Muscle layer of colon (tissue), 2 donors: ENCODE results near the gene AZU1.
A peak's percentile ranks its signal among the peaks of the same experiment; 100 is the strongest.

Experiments
- H3K27ac ChIP-seq: one replicate; pipeline ENCODE4 v1.7.0; 2013; ENCODE audit warnings: low read depth, mild to moderate bottlenecking, low read length, moderate library complexity
- H3K27me3 ChIP-seq, 2 donors: one replicate each; pipeline ENCODE4 v1.7.0; 2013; ENCODE audit warnings: low read length in 2 of 2, mild to moderate bottlenecking in 2 of 2; ENCODE audit not compliant: insufficient read depth in 2 of 2, control insufficient read depth in 1 of 2
- H3K36me3 ChIP-seq: one replicate; pipeline ENCODE4 v1.7.0; 2013; ENCODE audit warnings: mild to moderate bottlenecking, low read length; ENCODE audit not compliant: insufficient read depth
- H3K4me1 ChIP-seq: one replicate; pipeline ENCODE4 v1.7.0; 2013; ENCODE audit warnings: mild to moderate bottlenecking, low read length; ENCODE audit not compliant: insufficient read depth
- H3K4me3 ChIP-seq, 2 donors: one replicate each; pipeline ENCODE4 v1.7.0; 2013; ENCODE audit warnings: low read length in 2 of 2, low read depth in 1 of 2, mild to moderate bottlenecking in 1 of 2, moderate library complexity in 1 of 2
- H3K9ac ChIP-seq: one replicate; pipeline ENCODE4 v1.7.0; 2013; ENCODE audit warnings: low read length
- H3K9me3 ChIP-seq: one replicate; pipeline ENCODE4 v1.7.0; 2013; ENCODE audit warnings: mild to moderate bottlenecking, low read length
- donor health status: abdominal sarcoma.
- donor health status: Adenocarcinoma of cecum.

Gene AZU1, protein sequence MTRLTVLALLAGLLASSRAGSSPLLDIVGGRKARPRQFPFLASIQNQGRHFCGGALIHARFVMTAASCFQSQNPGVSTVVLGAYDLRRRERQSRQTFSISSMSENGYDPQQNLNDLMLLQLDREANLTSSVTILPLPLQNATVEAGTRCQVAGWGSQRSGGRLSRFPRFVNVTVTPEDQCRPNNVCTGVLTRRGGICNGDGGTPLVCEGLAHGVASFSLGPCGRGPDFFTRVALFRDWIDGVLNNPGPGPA

DNA sequence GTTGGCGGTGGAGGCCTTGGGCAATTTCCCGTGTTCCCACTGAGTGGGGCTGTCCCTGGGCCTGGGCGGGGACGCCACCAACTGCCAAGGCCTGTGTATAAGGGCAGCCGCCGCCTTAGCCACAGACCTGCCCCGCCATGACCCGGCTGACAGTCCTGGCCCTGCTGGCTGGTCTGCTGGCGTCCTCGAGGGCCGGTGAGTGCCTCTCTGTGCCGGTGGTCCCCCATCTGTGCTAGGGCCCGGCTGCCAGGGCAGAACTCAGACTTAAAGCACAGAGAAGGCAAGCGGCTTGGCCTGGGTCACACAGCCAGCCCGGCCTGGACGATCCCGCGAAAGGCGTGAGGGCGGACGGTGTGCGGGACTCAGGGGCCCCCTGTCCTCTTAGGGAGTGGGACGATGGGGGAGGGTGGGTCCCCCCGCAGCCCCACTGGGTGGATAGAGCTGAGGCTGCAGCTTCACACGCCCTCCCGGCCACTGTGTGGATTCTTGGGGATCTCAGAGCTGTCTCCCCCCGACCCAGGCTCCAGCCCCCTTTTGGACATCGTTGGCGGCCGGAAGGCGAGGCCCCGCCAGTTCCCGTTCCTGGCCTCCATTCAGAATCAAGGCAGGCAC, at the start of gene AZU1:
TSS of gene AZU1 (plus strand) at position 128 of the 612 bp plus-strand sequence. CDS start at position 138, 10 bp downstream.
- Histone ChIP-seq H3K9ac (no peak within 1 kb of the TSS), H3K9me3 (no peaks in the 10 kb centered on the region), H3K27me3 (peaks cover 6 to 38% of the 10 kb centered on the region in 2 donors), H3K4me1 (no peaks in the 10 kb centered on the region), H3K4me3 (no peak within 1 kb of the TSS), H3K36me3 (no peaks in the 10 kb centered on the region), H3K27ac (no peak within 1 kb of the TSS)

DNA sequence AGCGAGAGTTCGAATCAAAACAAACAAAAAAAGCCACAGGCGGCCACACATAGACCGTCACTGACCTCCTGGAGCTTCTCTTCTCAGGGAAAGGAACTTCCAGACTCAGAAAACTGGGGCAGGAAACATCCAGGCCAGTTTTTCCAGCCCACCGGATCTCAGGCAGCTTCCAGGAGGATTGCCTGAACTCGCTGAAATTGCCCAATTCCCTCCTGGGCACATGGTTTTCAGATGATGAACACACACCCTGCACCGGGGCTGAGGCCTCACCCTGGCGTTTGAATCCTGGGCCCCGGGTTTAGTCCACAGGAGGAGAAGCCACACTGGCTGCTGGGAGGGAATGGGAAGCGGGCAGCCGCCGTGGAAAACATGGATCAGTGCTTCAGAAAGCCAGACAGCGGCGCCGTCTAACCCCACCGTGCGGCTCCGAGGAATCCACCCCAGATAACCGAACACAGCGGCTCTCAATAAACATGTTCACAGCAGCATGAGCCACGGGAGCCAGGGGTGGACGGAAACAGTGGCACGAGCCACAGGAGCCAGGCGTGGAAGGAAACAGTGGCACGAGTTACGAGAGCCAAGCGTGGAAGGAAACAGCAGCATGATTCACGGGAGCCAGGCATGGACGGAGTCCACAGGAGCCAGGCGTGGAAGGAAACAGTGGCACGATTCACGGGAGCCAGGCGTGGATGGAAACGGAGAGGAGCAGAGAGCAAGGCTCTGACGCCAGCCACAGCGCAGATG, 48.6 kb upstream of the AZU1 start:
- no peaks in the 10 kb centered on the region for H3K9me3 ChIP-seq
- H3K36me3 ChIP-seq = no peaks in the 10 kb centered on the region
- H3K9ac ChIP-seq = no peak overlapping the region
- H3K27ac ChIP-seq = no peak overlapping the region
- no peak overlapping the region for H3K4me3 ChIP-seq
- H3K4me1 ChIP-seq = no peaks in the 10 kb centered on the region
- H3K27me3 ChIP-seq = peaks cover 0 to 9% of the 10 kb centered on the region in 2 donors

DNA sequence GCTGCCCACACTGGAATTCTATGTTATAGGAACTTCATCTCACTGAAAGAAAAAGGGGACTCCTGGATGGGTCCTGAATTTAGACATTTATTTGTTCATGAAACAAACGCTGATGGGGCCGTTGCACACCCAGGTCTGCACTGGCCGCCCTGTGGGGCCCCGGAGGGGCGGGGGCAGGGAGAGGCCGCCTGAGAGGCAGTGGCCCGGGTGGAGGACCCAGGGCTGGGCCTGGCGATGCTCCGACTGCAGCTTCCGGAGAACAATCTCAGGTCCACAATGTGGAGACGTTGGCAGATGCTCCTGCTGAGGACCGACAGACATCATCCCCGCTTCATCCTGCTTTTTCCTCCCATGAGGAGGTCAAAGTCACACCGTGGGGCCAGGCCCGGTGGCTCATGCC, 46.7 kb upstream of the AZU1 start:
- Histone ChIP-seq H3K4me1 (no peaks in the 10 kb centered on the region), H3K36me3 (no peaks in the 10 kb centered on the region), H3K9ac (no peak overlapping the region), H3K27ac (no peak overlapping the region), H3K9me3 (no peaks in the 10 kb centered on the region), H3K4me3 (no peak overlapping the region), H3K27me3 (peaks cover 0 to 9% of the 10 kb centered on the region in 2 donors)

DNA sequence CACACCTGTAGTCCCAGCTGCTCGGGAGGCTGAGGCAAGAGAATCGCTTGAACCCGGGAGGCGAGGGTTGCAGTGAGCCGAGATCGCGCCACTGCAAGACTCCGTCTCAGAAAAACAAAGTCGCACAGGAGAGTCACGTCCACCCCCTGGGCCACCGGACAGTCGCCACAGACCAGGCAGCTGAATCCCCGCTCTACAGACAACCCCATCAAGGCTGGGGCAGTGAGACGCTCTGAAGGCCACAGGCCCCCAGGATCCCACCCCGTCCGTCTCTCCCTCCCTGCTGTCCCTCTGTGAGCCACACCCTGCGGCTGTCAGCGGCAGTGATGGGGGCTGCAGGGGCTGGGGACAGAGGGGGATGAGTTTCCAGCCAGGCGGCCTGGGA, 45.8 kb upstream of the AZU1 start:
- H3K4me3 ChIP-seq = no peak overlapping the region
- H3K27me3 ChIP-seq = peaks cover 0 to 9% of the 10 kb centered on the region in 2 donors
- H3K36me3 ChIP-seq = no peaks in the 10 kb centered on the region
- H3K9ac ChIP-seq = no peak overlapping the region
- H3K9me3 ChIP-seq = no peaks in the 10 kb centered on the region
- no peaks in the 10 kb centered on the region for H3K4me1 ChIP-seq
- H3K27ac ChIP-seq = no peak overlapping the region

DNA sequence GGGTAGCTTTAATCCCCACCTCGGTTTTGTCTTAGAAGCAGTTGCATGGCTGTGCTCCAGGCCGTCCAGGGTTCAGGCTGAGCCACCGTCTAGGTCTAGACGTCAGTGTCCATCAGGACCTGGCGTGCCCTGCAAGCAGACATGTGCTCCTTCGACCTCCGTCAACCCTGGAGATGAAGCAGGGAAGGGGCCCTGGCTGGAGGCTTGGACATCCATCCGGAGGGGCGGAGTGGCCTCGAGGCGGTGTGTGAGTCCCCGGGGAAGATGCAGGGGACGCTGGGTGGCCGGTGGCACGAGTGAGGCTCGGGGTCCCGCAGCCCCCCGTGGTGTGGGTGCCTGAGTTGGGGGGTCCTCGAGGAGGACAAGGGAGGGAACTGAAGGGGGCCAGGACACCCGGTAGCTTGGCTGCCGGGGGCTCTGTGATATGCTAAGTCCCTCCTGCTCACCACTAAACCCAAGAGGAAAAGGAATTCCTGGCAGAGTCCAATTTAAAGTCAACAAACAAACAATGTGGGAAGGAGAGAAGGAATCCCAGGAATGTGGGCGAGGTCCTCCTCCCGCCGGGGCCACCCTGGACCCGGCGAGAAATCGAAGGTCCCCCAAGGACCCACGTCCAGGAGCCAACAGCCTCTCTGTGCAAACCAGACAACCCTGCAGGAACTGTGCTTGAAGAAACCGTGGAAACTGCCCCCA, 45.3 kb upstream of the AZU1 start:
- H3K9me3 ChIP-seq = no peaks in the 10 kb centered on the region
- H3K4me3 ChIP-seq = no peak overlapping the region
- H3K9ac ChIP-seq = no peak overlapping the region
- no peaks in the 10 kb centered on the region for H3K4me1 ChIP-seq
- no peaks in the 10 kb centered on the region for H3K36me3 ChIP-seq
- no peak overlapping the region for H3K27ac ChIP-seq
- H3K27me3 ChIP-seq = peaks cover 0 to 9% of the 10 kb centered on the region in 2 donors

DNA sequence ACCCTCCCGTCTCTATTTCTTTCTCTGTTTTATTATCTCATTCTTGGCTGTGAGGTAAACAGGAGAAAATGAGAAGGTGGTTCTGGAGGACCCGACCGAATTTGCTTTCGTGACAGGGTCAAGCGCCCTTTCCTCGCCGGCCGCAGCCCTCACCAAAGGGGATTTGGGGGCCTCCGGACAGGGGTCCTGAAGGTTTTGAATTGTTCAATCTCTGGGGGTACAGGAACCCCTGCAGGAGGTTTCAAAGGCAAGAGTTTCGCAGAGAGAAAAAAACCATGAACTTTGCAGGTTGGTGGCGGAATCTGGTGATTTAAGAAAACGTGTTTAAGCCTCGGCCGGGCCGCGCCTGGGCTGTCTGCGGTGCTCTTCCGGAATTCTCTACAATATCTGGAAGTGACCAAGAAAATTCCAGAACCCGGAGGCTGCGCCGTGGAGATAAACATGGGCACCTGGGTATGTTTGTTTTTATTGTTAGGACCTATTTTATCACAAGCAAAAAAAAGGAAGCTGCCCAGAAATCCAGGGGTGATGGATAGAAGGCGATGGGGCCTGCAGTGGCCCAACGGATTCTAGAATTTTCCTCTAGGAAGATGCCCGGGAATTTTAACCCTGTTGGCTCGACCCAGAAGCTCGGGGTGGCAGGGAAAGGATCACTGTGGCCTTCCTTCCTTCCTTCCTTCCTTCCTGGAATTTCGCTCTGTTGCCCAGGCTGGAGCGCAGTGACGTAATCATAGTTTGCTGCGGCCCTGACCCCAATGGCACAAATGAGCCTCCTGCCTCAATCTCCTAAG, 44.6 kb upstream of the AZU1 start:
- no peaks in the 10 kb centered on the region for H3K4me1 ChIP-seq
- no peak overlapping the region for H3K4me3 ChIP-seq
- H3K9ac ChIP-seq = no peak overlapping the region
- no peaks in the 10 kb centered on the region for H3K9me3 ChIP-seq
- no peak overlapping the region for H3K27ac ChIP-seq
- H3K36me3 ChIP-seq = no peaks in the 10 kb centered on the region
- H3K27me3 ChIP-seq = peaks cover 0 to 9% of the 10 kb centered on the region in 2 donors

DNA sequence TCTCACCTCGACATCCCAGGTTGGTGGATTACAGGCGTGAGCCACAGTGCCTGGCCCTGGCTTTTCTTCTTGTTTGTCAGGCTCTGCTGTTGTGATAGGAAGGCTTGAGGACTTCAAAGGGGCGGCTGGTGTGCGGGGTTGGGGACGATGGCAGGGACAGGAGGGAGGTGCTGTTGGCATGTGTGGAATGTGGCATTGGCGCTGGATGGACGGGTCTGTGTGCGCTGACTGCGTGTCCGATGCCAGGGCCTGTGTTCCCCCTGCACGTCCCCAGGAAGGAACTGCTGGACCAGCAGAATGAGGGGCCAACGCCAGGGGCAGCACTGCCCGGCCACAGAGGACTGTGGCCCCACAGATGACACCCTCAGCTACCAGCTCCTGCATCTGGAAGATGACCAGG, 43.1 kb upstream of the AZU1 start:
- Histone ChIP-seq H3K4me3 (no peak overlapping the region), H3K9me3 (no peaks in the 10 kb centered on the region), H3K4me1 (no peaks in the 10 kb centered on the region), H3K36me3 (no peaks in the 10 kb centered on the region), H3K27ac (no peak overlapping the region), H3K9ac (no peak overlapping the region), H3K27me3 (peaks cover 0 to 9% of the 10 kb centered on the region in 2 donors)

DNA sequence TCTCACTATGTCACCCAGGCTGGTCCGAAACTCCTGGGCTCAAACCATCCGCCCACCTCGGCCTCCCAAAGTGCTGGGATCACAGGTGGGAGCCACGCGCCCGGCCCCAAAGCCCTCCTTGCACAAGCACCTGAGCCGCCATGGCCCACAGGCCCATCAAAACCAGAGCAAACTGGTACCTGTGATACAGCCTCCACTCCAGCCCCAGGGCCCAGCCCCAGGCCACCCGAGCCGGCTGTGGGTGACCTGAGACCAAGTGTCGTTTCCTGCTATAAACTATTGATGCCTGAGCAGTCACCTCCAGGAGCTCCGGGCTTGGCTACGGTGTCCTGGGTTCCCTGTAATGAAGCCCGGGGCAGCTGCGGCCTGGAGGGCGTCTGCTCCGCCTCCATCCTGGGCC, 40.1 kb upstream of the AZU1 start:
- H3K4me1 ChIP-seq = no peaks in the 10 kb centered on the region
- no peaks in the 10 kb centered on the region for H3K36me3 ChIP-seq
- no peaks in the 10 kb centered on the region for H3K9me3 ChIP-seq
- H3K9ac ChIP-seq = no peak overlapping the region
- no peak overlapping the region for H3K27ac ChIP-seq
- H3K27me3 ChIP-seq = peaks cover 0 to 2% of the 10 kb centered on the region in 2 donors
- H3K4me3 ChIP-seq = no peak overlapping the region

DNA sequence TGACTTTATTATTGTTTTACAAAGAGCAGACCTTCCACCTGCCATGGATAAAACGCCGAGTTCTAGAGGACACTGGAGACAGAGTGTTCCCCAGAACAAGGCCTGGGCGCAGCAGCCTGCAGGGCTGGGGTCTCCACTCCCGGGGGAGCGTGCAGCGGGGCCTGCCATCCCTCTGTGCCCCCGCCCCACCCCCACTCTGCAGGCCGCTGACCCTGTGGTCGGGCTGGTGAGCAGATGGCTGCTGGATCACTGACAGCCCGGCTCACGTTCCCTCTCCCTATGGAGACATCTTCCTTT, 39.0 kb upstream of the AZU1 start:
- Histone ChIP-seq H3K9ac (no peak overlapping the region), H3K4me1 (no peaks in the 10 kb centered on the region), H3K36me3 (no peaks in the 10 kb centered on the region), H3K27me3 (no peaks in the 10 kb centered on the region), H3K27ac (no peak overlapping the region), H3K4me3 (no peak overlapping the region), H3K9me3 (no peaks in the 10 kb centered on the region)

DNA sequence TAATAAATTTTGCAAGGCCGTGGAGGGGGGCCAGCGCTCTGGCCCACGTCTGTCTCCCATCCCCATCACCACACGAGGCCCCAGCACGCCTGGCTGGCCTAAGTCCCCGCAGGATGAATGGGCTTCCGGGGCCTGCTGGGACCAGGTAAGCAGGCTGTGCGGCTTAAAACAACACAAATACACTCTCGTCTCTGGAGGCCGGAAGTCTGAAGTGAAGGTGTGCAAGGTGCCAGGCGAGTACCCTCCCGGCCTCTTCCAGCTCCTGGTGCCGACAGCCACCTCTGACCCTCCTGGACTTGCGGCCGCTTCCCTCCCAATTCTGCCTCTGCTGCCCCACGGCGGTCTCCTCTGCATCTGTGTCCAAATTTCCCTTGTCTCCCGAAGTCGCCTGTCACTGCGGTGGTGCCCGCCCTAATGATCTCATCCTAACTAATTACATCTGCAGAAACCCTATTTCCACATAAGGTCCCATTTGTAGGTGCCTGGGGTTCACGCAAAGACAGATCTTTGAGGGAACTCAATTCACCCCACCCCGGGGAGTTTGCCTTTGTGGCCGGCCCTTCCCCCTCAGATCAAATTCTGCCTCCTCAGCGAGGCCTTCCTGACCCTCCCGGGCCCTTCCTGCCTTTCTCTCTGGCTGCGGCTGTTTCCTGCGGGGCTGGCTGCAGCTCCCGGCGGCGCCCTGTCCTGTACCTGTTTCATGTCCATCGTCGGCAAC, 38.5 kb upstream of the AZU1 start:
- H3K36me3 ChIP-seq = no peaks in the 10 kb centered on the region
- H3K27ac ChIP-seq = peak overlapping the region; percentile 4
- H3K27me3 ChIP-seq = no peaks in the 10 kb centered on the region
- H3K4me3 ChIP-seq = no peak overlapping the region
- H3K4me1 ChIP-seq = no peaks in the 10 kb centered on the region
- no peaks in the 10 kb centered on the region for H3K9me3 ChIP-seq
- H3K9ac ChIP-seq = no peak overlapping the region
